ENCODE data around the gene POMP.

The POMP gene

DNA sequence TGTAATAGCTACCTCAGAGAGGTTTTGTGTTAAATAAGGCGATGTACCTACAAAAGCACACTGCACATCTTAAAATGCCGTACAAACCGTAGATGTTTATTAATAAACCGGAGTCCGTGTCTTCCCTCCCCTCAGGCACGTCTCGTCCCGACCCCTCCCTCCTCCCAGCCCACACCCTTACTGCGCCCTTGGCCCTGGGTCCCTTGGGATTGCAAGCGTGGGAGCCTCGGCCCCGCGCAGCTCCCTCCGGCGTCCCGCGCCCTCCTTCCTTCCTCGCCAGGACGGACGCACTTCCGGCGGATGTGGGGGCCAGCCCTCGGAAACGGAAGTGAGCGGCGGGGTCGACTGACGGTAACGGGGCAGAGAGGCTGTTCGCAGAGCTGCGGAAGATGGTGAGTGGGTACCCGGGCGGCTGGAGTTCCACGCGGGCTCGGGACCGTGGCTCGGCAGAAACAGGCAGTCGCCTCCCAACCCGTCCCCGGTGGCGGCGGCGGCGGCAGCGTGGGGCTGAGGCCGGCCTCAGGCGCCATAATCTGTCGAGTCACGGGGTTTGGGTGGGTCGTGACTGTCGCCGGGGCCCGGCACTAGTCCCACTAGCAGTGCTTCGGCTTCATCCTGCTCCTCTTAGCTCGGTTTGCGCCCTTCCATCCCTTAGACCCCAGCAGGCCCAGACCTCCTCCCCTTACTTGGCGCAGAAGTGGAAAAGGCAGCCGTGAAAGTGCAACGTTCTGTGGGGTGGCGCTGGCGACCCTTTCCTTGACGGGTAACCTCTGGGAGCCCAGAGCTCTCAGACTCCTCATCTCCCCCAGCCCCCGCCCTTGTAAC is at the start of gene POMP:
POMP (plus strand) TSS at position 335 of the 825 bp plus-strand sequence; CDS start at position 390, 55 bp downstream.
- DNase-seq: peak; percentile 81

GRCh38 chr13:28609381-28609780 is 49.5 kb upstream of the POMP start:
- DNase-seq: no peak

DNA sequence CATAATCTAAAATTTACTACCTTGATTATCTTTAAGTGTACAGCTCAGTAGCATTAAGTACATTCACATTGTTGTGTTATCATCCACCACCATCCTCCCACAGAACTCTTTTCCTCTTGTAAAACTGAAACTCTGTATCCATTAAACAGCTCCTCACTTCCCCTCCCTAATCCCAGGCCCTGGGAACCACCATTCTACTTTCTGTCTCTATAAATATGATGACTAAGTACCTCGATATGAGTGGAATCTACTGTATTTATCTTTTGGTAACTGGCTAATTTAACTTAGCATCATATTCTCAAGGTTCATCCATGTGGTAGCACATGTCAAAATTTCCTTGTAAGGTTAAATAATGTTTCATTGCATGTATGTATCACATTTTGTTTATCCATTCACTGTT is 49.0 kb upstream of the POMP start:
- no peak for DNase-seq

DNA sequence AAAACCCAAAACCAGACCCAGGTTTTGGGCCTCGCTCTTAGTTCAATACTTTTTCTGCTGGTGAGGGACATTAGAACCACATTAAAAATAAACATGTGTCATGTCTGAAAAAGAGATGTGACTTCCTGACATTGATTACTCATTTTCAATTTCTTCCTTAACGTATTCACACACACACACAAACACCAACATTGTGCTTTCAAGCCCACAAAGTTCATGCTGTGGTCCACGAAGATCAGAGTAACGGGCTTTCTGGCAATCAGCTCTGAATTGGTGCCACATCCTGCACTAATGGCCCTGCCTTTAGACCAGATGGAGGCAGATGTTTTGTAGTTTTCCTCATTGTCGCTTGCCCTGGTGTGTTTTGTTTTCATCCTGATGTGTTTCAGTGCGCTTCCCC is 47.9 kb upstream of the POMP start:
- DNase-seq: no peak

DNA sequence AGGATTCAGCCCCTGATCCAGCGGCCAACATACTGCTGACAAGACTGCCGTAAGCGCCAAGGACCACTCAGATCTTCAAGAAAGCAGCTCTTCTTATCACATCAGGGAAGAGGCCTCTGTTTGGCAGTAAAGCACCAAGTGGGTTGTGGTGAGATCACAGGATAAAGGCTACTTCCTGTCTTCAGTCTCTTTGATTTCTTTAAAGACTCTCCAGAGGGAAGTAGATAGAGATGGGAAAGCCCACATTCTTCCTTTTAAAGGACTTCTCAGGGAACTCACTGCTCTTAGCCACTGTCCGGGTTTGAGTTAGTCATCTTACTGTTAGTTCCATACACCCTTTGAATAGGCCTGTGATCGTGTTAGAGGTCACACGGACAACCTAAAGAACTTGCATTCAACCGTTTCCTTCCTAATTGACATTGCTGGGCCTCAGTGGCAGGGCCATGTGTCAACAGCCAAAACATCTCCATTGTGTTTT is 47.2 kb upstream of the POMP start:
- no peak for DNase-seq

- DNase-seq: no peak
These were observed 45.4 kb upstream of the POMP start for GRCh38 chr13:28613562-28613961.

GRCh38 chr13:28615916-28616446 is 42.9 kb upstream of the POMP start:
- no peak for DNase-seq

- no peak for DNase-seq
These were observed 40.5 kb upstream of the POMP start for GRCh38 chr13:28618230-28618994.

DNA sequence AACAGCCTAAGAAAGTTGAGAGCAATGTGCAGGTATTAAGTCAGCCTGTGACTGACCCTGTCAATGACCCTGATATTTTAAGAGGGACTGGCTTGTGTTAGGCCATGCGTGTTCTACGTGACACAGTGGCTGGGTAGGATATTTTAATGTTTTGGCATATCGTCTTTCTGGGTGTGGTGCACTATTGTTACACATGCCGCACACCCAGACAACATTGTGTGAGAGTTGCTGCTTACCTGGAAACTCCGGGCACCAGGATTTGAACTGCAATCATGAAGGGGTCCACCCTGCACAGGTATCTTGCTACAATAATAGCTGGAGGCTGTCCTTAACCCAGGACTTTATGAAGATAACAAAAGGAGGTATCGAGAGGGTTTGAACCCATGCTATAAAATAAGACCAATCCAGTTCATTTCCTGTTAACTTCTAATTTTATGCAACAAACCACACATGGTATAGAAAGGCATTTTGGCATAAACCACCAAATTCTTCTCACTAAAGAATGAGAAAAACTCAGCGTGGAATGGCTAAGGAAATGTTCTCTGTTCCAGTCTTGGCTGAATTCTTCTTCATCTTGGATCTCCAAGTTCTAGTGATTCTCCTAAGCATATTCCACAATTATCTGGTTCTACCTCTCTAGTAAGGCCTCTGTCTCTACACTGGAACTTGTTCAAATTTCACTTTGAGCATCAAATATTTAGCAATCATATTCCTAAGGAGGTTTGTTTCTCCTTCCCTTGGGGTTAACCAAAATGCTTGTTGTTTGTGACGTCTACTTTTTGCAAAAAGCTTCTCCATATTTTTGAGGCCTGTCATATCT is 38.7 kb upstream of the POMP start:
- DNase-seq: no peak

DNA sequence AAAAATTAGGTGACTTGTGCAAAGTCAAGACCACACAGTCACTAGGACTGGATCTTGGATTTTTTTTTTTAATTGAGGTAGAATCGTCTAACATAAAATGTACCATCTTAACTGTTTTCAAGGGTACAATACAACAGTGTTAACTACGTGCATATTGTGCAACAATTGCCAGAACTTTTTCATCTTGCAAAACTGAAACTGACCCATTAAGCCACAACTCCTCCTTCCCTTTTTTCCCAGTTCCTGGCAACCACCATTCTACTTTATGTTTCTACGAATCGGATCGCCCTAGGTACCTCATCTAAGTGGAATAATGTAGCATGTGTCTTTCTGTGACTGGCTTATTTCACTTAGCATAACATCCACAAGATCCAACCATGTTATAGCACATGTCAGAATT is 37.5 kb upstream of the POMP start:
- no peak for DNase-seq

- DNase-seq: no peak
These were observed 36.6 kb upstream of the POMP start for GRCh38 chr13:28622286-28622685.

DNA sequence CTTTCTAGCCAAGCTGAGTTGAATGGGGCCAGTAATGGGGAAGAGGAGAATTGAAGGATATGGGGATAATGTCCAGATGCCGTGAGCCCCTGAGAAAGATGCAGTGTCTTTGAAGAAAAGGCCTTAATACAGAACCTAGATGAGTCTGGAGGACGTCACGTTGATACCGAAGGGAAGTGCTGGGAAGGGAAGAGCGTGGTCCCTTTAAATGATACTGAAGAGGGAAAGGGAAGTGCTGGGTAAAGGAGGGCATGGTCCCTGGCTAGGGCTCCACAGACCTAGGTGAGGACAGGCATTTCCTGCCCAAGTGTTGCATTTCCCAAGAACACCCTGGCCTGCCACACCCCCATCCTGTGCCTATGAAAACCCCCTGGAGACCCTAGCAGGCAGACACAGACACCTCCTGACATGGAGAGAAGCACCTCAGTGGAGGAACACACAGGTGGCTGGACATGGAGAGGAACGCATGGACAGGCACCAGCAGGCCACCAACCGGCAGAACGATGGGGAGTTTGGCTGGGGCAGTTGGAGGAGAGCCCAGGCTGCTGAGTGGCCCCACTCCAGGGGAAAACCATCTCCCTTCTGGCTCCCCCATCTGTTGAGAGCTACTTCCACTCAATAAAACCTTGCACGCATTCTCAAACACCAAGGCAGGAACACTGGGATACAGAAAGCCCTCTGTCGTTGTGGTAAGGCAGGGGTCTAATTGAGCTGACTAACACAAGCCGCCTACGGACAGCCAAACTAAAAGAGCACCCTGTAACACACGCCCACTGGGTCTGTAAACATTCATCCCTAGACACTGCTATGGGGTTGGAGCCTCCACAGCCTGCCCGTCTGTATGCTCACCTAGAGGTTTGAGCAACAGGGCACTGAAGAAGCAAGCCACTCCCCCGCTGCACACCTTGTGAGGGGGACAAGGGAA is 34.9 kb upstream of the POMP start:
- no peak for DNase-seq

DNA sequence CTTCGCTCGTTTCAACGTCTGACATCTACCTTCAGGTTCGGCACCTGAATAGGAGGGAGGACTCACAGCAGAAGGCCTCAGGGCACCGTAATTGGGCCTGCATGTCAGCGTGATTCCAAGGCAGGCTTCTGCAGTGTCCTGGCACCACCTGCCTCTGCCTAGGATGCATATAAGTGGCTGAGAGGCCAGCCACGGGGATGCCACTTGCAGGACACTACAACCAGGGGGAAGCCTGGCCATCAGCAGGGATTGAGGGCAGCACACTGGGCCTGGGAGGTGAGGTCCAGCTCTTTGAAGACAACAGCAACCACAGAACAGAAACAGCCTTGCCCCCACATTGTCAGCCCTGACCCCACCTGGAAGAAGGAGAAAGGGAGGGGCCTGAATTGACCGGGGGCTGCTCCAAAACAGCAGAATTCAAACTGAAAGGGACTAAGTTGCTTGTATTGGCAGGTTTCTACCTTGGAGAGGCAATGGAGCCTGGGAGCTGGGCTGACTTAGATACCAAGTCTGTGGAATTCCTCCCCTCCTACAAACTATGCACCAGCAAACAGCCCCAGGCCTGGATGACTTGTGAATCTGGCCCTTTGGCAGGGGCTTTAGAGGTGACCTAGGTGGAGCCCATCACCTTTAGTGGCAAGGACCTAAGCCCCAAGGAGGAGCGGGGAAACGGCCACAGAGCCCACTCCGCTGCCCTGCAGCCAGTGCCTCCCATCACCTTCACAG is 34.1 kb upstream of the POMP start:
- DNase-seq: no peak

- no peak for DNase-seq
These were observed 32.7 kb upstream of the POMP start for GRCh38 chr13:28626266-28626665.

DNA sequence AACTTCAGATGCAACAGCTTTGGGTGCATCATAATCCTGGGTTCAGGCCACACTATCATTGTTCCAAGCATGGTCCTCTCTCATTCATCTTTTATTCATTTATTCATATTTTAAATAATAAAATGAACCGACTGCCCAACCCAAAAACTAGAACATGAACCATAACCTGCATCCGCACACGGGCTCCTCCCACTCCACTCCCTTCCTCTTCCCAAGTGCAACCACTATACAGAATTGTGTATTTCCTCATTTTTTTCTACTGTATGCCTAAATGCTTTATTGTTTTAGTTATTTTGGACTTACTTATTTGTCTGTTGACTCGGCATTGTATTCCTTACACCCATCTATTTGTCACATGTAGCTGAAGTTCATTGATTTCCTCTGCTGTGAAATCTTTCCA is 30.7 kb upstream of the POMP start:
- no peak for DNase-seq

GRCh38 chr13:28630869-28631268 is 28.1 kb upstream of the POMP start:
- no peak for DNase-seq

- no peak for DNase-seq
These were observed 27.1 kb upstream of the POMP start for GRCh38 chr13:28631801-28632200.

DNA sequence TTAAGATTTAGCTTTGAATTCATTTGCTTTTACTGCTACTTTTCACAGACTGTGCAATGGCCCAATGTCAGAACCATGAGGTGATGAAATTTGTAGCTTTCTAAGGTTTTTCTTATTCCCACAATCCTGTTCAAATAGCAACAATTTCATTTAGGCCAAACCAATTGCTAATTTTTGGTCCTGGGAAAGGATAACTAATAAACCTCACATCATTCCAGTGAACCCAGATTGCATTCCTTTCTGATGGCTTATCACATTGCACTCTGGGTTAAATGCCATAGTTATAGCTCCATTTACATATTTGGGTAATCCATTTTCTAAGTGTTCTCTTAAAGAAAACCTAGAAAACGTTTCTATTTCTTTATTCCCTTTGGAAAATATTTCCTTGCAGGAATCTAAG is 22.9 kb upstream of the POMP start:
- no peak for DNase-seq

- peak; percentile 12 for DNase-seq
These were observed 22.1 kb upstream of the POMP start for GRCh38 chr13:28636677-28637317.

DNA sequence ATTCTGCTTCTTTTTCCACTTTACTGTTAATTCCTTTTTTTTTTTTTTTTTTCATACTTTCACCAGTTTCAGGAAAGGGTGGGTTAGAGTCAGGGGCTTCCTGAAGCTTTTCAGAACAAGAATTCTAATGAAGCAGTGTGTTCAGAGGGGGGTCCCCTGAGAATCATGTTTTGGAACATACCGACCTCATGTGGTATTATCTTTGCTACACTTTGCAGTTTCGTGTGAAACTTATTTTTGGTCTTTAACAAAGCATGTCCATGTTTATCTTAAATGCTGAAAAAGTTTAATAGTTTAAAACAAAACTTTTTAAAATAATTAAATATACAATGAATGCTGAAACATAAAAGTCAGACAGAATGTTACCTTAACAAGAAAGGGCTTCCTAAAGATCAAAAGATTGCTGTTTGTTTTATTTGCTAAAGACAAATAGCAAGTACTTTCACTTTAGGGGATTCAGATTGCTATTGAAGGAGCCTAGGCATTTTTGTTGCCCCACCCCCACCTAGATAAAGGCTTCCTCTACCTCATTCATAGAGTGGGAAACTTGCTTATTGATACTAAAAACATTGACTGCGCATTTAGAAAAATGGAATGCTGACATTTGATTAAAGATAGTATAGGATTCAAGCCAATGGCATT is 21.1 kb upstream of the POMP start:
- DNase-seq: no peak
